NOMO-1 (cell line): ENCODE results near the gene SEPTIN7.

Experiments used
- DNase-seq, 2 experiments: peaks; one replicate each; lab custom pipeline; 2025; ENCODE audit not compliant: unreplicated experiment in 2 of 2; lab: John Stamatoyannopoulos, UW

Gene SEPTIN7

DNA sequence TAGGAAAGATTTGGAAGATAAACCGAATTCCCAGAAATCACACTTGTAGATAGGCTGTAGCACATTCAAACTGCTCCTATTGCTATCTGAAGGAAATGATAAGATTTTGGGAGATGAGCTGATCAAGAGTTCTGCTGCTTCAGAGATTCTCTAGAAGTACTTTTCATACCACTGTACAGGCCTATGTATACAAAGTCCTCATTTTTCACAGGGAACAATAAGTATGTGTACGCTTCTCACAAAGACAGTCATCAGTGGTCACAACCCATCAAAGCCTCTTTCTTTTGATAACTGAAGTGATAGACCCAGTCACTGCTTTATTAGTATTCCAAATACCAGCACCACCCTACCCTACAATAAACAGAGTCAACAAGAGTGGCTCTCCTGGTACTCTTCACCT, 15.6 kb upstream of the SEPTIN7 start:
- DNase-seq, result no peak

DNA sequence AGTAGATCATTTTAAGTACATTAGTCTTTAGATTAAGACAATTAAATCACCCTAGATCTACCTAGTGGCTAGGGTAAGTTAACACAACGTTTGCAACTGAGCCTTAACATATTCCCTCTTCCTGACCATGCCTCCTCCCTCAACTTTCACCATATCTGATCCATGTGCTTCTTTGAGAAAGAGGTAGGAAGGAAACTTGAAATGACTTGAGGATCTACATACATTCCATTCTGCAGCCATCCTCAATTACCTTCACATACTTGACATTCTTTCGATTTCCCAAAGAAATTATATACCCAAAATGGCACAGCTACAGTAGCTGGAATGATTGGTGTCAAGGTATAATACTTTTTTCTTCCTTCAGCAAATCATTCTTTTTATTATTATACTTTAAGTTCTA, 12.9 kb upstream of the SEPTIN7 start:
- DNase-seq, result no peak

DNA sequence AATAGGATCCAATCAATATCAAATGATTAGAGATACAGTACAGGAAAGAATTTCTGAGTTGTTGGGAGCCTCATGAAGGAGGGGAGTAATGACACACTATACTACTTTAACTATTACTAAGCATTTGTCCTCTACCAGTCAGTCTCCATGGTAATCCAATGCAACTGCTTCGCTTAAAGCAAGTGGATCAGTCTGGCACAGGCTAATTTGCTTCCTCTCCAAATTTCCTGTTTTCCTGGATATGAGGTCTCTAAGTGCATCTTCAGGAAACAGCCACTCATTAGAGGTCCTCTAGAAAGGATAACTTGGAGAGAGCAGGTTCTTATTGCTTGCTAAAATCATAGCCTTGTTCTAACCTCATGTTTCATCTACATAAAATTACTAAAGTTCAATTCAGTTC, 8.4 kb upstream of the SEPTIN7 start:
- no peak for DNase-seq

DNA sequence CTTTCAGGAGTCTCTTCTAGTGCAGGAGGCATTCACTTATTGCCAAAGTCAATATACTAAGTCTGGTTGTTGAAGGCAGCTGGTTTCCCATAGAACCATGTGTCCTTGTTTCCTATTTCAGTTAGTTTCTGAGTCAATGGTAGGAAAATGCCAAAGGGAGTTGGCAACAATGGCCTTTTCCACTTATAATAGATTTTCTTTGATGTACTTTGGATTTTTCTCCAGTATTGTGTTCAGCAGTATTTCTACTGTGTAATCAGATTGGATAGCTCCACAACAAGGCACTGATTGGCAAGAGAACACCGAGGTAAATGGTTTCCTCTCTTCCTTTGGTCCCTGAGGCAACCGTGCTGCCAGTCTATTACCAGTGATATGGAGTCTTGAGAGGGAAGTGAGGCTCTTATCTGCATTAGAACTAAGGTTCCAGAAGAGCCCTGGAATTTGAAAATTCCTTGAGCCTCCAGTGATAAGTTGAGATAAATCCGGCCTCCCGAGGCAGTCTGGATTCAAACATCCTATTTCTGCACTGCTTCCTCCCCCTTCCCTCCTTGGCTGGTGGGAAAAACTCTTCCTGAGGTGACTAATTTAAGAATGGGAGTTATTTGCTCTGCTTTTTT, 7.9 kb upstream of the SEPTIN7 start:
- DNase-seq, result no peak

GRCh38 chr7:35797311-35797710, 3.5 kb upstream of the SEPTIN7 start:
- DNase-seq, result no peak

DNA sequence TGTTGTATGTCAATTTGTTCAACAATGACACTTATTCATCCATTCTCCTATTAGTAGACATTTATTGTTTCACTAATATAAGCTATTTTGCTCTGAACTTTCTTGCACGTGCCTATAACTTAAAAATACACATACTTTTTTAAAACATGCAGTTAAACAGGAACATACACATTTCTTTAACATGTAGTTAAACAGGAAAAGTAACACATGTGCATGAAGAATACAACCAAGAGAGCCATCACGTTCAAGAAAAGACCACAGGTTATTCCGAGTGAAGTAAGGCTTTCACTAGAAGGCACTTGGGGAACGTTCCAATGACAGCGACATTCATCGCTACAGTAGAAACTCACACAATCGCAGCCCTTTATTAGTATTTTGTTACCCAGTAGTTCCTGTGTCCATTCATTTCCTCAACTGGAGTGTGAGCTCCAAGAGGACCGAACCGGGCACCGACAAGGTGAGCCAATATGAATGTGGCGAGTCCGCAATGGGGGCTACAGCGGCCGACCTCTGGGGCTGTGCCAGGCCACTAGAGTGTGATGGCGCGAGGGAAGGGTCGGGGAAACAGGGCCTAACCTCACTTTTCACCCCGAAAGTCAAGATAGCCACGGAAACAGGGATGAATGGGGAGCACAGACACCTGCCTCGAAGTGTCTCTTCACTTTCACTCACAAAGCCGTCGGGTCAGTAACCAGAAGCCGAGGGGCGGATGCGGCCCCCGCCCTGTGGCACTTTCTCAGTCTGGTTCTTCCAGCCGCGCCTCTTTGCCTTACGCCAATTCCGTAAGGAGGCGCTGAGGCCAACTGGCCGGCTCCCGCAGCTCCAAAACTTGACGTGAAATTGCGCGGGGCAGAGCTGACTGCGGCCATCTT, 775 bp upstream of the SEPTIN7 start:
- peak; percentile 87 to 91 for DNase-seq

GRCh38 chr7:35801392-35802101, 690 bp downstream of the SEPTIN7 start:
- peak; percentile 48 to 63 for DNase-seq

DNA sequence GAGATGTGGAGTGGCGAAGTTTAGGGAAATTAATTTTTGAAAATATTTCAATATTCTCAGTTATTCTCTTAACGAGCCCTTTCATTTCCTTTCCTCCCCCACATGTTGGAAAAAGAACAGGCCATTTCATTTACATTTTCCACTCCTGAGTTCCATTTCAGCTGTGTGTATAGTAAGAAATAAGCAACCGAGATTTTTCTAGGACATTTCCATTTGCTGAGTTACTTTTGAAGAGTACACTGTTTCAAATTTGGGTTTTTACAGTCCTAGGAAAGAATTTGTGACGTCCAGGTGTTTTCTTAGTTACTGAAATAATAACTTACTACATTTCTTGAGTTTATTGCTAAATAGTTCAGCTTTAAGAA, 1.2 kb downstream of the SEPTIN7 start:
- no peak for DNase-seq

DNA sequence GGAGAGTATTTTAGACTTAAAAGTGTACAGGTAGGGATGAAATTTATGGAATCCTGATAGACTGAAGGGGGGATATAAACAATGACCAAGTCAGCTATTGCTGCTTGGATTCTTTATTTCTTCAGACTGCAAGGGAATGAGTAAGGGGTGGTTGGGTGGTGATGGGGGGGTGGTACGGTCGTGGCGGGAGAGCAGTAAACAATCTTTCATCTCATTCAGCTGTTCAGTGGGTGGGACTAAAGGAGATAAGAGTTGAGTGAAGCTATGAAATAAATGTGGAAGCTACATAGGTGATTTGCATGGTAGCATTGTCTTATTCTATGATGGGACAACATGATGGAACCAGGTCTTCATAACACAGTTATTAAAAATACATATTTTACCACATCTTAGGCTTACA, 1.8 kb downstream of the SEPTIN7 start:
- no peak for DNase-seq

- DNase-seq, result no peak
Measured at GRCh38 chr7:35804231-35804970, 3.5 kb downstream of the SEPTIN7 start.

DNA sequence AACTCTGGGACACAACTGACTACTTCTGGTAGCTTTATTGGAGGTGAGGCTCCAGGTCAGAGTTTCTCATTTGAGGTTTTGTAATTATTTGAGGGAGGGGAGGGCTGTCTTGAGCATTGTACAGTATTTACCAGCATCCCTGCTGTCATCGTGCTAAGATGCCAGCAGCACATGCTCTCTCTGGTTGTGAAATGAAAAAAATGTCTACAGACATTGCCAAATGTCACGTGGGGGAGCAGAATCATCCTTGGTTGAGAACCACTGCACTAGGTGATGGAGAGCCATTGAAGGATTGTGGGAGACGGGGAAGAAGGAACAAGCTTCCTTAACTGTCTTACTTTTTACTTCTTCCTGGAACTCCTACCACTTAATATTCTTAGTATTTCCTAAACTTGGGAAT, 5.0 kb downstream of the SEPTIN7 start:
- no peak for DNase-seq

- no peak for DNase-seq
Measured at GRCh38 chr7:35816514-35816913, 15.7 kb downstream of the SEPTIN7 start.

DNA sequence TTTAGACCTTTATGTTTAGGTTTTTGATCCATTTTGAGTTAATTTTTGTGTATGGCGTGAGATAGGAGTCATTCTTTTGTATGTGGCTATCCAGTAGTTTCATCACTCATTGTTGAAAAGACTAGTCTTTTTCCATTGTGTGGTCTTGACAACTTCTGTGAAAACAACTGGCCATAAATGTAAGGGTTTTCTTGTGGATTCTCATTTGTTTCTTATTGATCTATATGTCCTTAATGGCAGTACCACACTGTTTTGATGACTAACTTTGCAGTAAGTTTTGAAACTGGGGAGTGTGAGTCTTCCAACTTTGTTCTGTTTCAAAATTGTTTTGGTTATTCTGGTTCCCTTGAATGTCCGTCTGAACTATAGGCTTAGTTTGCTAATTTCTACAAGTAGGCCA, 16.3 kb downstream of the SEPTIN7 start:
- DNase-seq, result no peak

- DNase-seq, result no peak
Measured at GRCh38 chr7:35817930-35818329, 17.1 kb downstream of the SEPTIN7 start.

- DNase-seq, result no peak
Measured at GRCh38 chr7:35818513-35818912, 17.7 kb downstream of the SEPTIN7 start.

DNA sequence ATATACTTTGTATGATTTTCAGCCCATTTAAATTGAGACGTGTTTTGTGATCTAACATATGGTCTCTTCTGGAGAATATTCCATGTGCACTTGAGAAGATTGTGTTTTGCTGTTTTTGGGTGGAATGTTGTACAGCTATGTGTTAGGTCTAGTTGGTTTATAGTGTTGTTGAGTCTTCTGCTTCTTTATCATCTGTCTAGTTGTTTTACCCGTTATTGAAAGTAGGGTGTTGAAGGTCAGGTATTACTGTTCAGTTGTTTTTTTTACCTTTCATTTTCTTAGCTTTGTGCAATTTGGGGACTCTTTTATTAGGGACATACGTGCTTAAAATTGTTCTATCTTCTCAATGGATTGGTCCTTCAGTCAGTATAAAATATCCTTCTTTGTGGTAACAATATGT, 18.5 kb downstream of the SEPTIN7 start:
- DNase-seq, result no peak

DNA sequence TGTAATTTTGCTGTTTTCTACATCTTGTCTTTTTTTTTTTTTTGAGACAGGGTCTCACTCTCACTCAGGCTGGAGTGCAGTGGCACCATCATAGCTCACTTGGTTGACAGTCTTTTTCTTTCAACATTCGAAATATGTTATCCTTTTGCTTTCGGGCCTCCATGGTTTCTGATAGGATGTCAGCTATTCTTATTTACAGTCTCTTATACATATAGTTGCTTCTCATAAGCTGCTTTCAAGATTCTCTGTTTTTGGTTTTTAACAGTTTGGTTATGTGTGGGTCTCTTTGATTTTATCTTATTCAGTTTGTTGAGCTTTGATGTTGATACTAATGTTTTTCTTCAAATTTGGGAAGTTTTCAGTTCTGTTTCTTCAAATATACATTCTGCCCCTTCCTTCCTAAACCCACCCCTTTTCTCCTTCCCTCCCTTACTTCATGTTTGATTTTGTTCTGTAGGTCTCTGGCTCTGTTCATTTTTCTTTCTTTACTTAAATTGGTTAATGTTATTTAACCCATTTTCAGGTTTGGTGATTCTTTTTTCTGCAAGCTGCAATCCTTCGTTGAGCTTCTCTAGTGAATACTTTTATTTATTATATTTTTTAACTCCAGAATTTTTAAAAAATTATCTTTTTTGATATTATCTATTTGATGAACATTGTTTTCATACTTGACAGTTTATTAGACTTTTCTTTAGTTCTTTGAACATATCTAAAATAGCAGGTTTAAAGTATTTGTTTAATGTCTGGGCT, 19.3 kb downstream of the SEPTIN7 start:
- DNase-seq, result no peak

GRCh38 chr7:35820858-35821257, 20.0 kb downstream of the SEPTIN7 start:
- no peak for DNase-seq

- DNase-seq, result no peak
Measured at GRCh38 chr7:35823440-35823839, 22.6 kb downstream of the SEPTIN7 start.

DNA sequence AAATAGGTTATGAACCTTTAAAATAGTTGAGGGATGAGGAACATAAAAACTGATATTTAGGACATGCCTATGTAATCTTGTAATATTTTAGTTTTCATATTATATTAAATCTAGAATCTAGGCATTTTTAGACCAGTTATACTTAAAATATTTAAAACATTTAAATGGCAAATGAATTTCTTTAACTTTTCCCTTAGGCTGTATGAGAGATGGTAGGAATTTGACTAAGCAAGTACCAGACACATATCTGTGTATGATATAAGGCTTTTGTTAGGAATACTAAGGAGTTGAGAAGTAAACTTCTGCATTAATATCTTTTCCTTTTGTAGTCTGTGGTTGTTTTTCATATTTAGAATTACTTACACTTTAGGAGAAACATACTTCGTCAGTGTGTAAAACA, 25.1 kb downstream of the SEPTIN7 start:
- no peak for DNase-seq
